K562 (cell line): Measurements from ENCODE around the gene RPL3. TPM values are rescaled to one million over a fixed set of nuclear protein-coding genes. Genes with fewer than 3 reads are reported as not detected.

ENCODE experiments used
- CBX3 ChIP-seq, 2 experiments: IDR thresholded peaks; 1 replicate in 1 of 2; 2 replicates in 1 of 2; pipeline ENCODE4 v1.6.1; 2012; ENCODE audit warnings: inconsistent platforms in 2 of 2, low read length in 2 of 2, borderline replicate concordance in 1 of 2, control low read depth in 1 of 2
- FOXP1 ChIP-seq: sonication (generic); formaldehyde crosslinking; IDR thresholded peaks from 2 replicates; pipeline ENCODE4 v1.8.0; 2022; ENCODE audit warnings: mild to moderate bottlenecking, missing genetic modification reagents
- GABPA ChIP-seq: fragments of 200-800 bp; sonication (Bioruptor generic); conservative IDR thresholded peaks from 2 replicates; pipeline ENCODE4 v1.6.1; 2016; ENCODE audit warnings: low read depth, missing genetic modification characterization, missing compliant biosample characterization
- MED1 ChIP-seq: sonication (generic); formaldehyde crosslinking; IDR thresholded peaks from 2 replicates; pipeline ENCODE4 v1.8.1; 2023; ENCODE audit warnings: missing genetic modification reagents, borderline replicate concordance
- NCOR1 ChIP-seq: fragments of 450-650 bp; IDR thresholded peaks from 2 replicates; pipeline ENCODE4 v1.6.1; 2016; ENCODE audit warnings: mild to moderate bottlenecking, moderate library complexity
- NRF1 ChIP-seq, 2 experiments: fragments of 450-650 bp; IDR thresholded peaks in 1 of 2; conservative IDR thresholded peaks in 1 of 2; 2 replicates each; pipeline ENCODE4 v1.6.1; 2014; ENCODE audit warnings: mild to moderate bottlenecking in 2 of 2
- PRMT5 ChIP-seq: sonication (generic); formaldehyde crosslinking; IDR thresholded peaks from 2 replicates; pipeline ENCODE4 v1.5.0; 2020; ENCODE audit warnings: missing genetic modification reagents
- RAD51 ChIP-seq: fragments of 450-650 bp; IDR thresholded peaks from 2 replicates; pipeline ENCODE4 v1.7.1; 2016; ENCODE audit warnings: low read depth, mild to moderate bottlenecking, borderline replicate concordance
- SMARCA4 ChIP-seq: fragments of 450-650 bp; IDR thresholded peaks from 2 replicates; pipeline ENCODE4 v1.6.1; 2016
- SP2 ChIP-seq: IDR thresholded peaks from 2 replicates; pipeline ENCODE4 v1.6.1; 2011; ENCODE audit warnings: mild to moderate bottlenecking, low read depth, low read length, moderate library complexity; ENCODE audit not compliant: poor library complexity, severe bottlenecking; ENCODE audit errors: extremely low read depth
- U2AF2 ChIP-seq: fragments of 200-400 bp; formaldehyde crosslinking; optimal IDR thresholded peaks from 2 replicates; pipeline ENCODE3; 2017; ENCODE audit warnings: low read depth, mild to moderate bottlenecking, low read length
- XRCC4 ChIP-seq: IDR thresholded peaks from one replicate; pipeline ENCODE4 v1.6.1; 2011; ENCODE audit not compliant: insufficient read depth, insufficient read length; ENCODE audit errors: extremely low read depth
- YBX1 ChIP-seq: fragments of 450-650 bp; IDR thresholded peaks from 2 replicates; pipeline ENCODE4 v1.7.1; 2016; ENCODE audit warnings: mild to moderate bottlenecking
- ZEB2 ChIP-seq: fragments of 450-650 bp; IDR thresholded peaks from 2 replicates; pipeline ENCODE4 v1.6.1; 2016
- ZSCAN29 ChIP-seq: fragments of 450-650 bp; IDR thresholded peaks from 2 replicates; pipeline ENCODE4 v1.6.1; 2017
- polyA plus RNA-seq, 8 experiments: library from polyadenylated mRNA; depleted of rRNA in 4 of 8; stranded (reverse) in 5 of 8; unstranded in 3 of 8; fragments of >200 nt; fragmentation: Nextera tagmentation in 2 of 8; fragmentation: Illumina TruSeq in 1 of 8; extraction: Ambion mirVana in 2 of 8; extraction: Trizol in 1 of 8; gene quantifications; 2 replicates each; pipeline versions ENCODE4 v1.2.1 to v1.2.3, GENCODE V29; 2011 to 2014; ENCODE audit warnings: inconsistent platforms in 1 of 8, missing spikeins in 1 of 8
- total RNA-seq, 7 experiments: library from RNA; depleted of rRNA in 6 of 7; stranded (reverse); fragments of >200 nt in 6 of 7; fragmentation: Illumina TruSeq in 2 of 7; extraction: Trizol in 2 of 7; gene quantifications; 2 replicates each; pipeline versions ENCODE4 v1.2.1 to v1.2.3, GENCODE V29; 2011 to 2021; ENCODE audit warnings: low replicate concordance in 1 of 7
- TF ChIP-seq, protein P1 (sequence below), 2 experiments: fragments of 450-650 bp; IDR thresholded peaks; 2 replicates each; pipeline ENCODE4 v1.6.1; 2018; ENCODE audit warnings: mild to moderate bottlenecking in 2 of 2, low read depth in 1 of 2; ENCODE audit not compliant: partially characterized antibody in 2 of 2
- TF ChIP-seq, protein P2 (sequence below): fragments of 150-350 bp; conservative IDR thresholded peaks from 2 replicates; pipeline ENCODE4 v1.6.1; 2014; ENCODE audit warnings: low read length

RPL3 gene
- total and polyA plus RNA-seq, 9 of the 15 experiments (the other 6 are each of a cell fraction or from before 2014, with no cell fraction given): 1,624 to 4,066 (median 2,565) TPM

GRCh38 chr22:39308614-39309363 lies 10.6 kb downstream of the RPL3 start (continued):
- TF ChIP-seq, protein P1, sequence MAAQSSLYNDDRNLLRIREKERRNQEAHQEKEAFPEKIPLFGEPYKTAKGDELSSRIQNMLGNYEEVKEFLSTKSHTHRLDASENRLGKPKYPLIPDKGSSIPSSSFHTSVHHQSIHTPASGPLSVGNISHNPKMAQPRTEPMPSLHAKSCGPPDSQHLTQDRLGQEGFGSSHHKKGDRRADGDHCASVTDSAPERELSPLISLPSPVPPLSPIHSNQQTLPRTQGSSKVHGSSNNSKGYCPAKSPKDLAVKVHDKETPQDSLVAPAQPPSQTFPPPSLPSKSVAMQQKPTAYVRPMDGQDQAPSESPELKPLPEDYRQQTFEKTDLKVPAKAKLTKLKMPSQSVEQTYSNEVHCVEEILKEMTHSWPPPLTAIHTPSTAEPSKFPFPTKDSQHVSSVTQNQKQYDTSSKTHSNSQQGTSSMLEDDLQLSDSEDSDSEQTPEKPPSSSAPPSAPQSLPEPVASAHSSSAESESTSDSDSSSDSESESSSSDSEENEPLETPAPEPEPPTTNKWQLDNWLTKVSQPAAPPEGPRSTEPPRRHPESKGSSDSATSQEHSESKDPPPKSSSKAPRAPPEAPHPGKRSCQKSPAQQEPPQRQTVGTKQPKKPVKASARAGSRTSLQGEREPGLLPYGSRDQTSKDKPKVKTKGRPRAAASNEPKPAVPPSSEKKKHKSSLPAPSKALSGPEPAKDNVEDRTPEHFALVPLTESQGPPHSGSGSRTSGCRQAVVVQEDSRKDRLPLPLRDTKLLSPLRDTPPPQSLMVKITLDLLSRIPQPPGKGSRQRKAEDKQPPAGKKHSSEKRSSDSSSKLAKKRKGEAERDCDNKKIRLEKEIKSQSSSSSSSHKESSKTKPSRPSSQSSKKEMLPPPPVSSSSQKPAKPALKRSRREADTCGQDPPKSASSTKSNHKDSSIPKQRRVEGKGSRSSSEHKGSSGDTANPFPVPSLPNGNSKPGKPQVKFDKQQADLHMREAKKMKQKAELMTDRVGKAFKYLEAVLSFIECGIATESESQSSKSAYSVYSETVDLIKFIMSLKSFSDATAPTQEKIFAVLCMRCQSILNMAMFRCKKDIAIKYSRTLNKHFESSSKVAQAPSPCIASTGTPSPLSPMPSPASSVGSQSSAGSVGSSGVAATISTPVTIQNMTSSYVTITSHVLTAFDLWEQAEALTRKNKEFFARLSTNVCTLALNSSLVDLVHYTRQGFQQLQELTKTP (IDR thresholded peaks at IDR 0.05; ENCODE audit: low read depth in 1 of 2, partially characterized antibody in 2 of 2): no peak
- TF ChIP-seq SMARCA4: 0 out of 2 replicates have a peak, but pooled peaks have one; percentile 71
- TF ChIP-seq PRMT5 (CRISPR knock-in tag): no peak
- TF ChIP-seq ZEB2: no peak
- no peak for TF ChIP-seq XRCC4
- TF ChIP-seq NCOR1: no peak
- TF ChIP-seq SP2: no peak
- TF ChIP-seq, protein P2, sequence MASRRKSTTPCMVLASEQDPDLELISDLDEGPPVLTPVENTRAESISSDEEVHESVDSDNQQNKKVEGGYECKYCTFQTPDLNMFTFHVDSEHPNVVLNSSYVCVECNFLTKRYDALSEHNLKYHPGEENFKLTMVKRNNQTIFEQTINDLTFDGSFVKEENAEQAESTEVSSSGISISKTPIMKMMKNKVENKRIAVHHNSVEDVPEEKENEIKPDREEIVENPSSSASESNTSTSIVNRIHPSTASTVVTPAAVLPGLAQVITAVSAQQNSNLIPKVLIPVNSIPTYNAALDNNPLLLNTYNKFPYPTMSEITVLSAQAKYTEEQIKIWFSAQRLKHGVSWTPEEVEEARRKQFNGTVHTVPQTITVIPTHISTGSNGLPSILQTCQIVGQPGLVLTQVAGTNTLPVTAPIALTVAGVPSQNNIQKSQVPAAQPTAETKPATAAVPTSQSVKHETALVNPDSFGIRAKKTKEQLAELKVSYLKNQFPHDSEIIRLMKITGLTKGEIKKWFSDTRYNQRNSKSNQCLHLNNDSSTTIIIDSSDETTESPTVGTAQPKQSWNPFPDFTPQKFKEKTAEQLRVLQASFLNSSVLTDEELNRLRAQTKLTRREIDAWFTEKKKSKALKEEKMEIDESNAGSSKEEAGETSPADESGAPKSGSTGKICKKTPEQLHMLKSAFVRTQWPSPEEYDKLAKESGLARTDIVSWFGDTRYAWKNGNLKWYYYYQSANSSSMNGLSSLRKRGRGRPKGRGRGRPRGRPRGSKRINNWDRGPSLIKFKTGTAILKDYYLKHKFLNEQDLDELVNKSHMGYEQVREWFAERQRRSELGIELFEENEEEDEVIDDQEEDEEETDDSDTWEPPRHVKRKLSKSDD: no peak
- peak in 1 of 2 experiments; percentile 25; a peak in 1 of 4 replicates for TF ChIP-seq NRF1 (conservative IDR thresholded peaks at IDR 0.05 in 1 of 2, IDR thresholded peaks at IDR 0.05 in 1 of 2)
- no peak for TF ChIP-seq GABPA
- no peak for TF ChIP-seq FOXP1
- no peak for TF ChIP-seq RAD51
- no peak for TF ChIP-seq U2AF2
- TF ChIP-seq MED1 (CRISPR knock-in tag): no peak
- no peak for TF ChIP-seq ZSCAN29
- TF ChIP-seq YBX1: no peak
- peak in 1 of 2 experiments; percentile 37; a peak in 1 of 3 replicates for TF ChIP-seq CBX3 (IDR thresholded peaks at IDR 0.05; ENCODE audit: borderline replicate concordance in 1 of 2, low read length in 2 of 2)
